T-helper 2 cell treated with Interferon-gamma antibody and Interleukin-4, amounts not matched to agents 100 ng/mL and 5 ng/mL, for 36 hours (primary cell): ENCODE results near the gene RFPL1. TPM values are rescaled to one million over a fixed set of nuclear protein-coding genes. Genes with fewer than 3 reads are reported as not detected.
"Not testable (repeated sequence)": the region's sequence is repeated elsewhere in the genome, so short reads cannot be mapped to it uniquely, and the experiment has no call there.

ENCODE experiments used
- intact Hi-C: fragments of 100-400 bp; cut with micrococcal nuclease; formaldehyde crosslinking; loops from one replicate; pipeline ENCODE4 v1.15.1; 2023
- total RNA-seq: library from RNA; stranded (reverse); gene quantifications from 2 replicates; pipeline ENCODE4 v1.2.3, GENCODE V29; 2022

Gene RFPL1
- total RNA-seq, 1 donor from 2014 or later, result 0.11 TPM

DNA sequence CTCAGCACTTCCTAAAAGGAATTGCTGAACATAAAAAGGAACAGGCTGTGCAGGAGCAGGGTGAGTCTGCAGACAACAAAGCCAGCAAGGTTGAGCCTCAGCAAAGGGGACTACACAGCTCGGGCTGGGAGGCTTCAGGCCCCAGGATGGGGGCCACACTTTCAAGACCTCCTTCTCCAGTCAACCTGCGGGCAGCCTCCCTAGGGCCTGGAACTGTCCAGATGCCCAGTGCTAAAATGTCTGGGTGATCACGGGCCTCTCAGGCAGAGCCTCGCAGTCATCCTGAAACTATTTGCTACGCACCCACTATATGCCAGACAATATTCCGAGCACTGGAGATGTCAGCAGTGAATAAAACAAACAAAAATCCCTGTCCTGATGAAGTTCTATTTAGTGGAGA lies 37.7 kb downstream of the RFPL1 start:
- intact Hi-C loops, result no loop called here

DNA sequence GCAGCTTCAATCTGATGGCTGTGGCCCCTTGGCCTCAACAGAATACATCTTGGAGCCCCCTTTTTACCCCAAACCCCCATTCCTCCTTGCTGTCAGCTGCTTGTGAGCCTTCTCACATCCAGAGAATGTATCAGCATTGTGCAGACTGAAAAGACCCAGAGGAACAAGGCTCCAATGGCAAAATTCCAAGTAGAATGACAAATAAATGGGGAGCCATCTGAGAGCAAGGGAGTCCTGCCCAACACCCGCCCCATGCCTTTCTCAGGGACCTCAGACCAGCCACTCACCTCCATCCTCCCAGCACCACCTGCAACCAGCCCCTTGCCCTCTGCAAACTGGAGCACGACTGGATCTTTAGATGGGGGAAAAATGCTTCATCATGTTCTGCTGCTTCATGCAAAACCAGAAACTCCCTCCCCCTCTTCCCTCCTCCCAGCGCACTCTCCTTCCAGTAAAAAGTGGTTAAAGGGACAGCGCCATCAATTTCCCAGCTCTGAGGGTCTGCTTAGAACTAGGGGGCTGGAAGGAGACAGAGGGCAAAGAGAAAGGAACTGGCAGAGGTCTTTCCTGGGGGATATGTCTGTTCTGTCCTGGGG lies 39.4 kb downstream of the RFPL1 start:
- intact Hi-C loops, result no loop called here

DNA sequence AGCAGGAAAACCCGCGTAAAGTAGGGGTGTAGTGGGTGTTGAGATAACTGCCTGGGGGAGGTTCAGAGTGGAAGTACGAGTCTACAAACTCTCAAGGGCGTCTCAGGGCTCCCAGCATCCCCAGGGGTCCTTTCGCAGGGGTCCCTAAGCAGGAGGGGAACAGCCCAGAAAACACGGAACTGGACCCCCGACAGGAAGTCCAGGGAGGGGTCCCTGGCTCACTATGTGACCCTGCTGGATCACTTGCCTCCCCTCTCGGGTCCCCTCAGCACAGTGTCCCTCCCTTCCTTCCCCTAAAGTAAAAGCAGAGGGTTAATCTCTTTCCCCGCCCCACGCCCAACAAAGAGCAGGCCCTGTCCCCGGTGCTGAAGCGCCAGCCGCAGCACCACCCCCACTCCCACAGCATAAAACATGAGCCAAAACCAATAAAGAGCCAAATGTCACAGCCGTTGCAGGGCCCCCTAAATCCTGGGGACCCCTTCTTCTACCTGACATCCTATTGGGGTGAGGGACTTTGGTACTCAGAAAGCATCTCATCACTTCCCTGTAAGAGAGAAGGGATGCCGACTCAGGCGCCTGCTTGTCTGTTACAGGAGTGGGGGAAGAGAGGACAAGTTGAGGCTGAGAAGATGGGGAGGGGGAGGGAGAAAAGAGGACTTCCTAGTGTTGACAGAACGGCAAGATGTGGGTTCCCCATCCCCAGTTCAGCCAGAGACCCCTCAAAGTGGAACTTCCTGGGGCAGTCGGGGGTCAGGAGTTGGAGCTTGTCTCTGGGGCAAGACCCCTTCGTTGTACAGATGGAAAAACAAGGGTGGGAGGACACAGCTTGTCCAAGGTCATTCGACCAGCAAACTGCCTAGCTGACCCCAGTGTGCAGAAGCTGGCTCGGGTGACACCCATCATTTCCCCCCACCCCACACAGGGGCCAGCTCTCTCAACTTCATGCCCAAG lies 40.2 kb downstream of the RFPL1 start:
- intact Hi-C loops, result no loop called here

DNA sequence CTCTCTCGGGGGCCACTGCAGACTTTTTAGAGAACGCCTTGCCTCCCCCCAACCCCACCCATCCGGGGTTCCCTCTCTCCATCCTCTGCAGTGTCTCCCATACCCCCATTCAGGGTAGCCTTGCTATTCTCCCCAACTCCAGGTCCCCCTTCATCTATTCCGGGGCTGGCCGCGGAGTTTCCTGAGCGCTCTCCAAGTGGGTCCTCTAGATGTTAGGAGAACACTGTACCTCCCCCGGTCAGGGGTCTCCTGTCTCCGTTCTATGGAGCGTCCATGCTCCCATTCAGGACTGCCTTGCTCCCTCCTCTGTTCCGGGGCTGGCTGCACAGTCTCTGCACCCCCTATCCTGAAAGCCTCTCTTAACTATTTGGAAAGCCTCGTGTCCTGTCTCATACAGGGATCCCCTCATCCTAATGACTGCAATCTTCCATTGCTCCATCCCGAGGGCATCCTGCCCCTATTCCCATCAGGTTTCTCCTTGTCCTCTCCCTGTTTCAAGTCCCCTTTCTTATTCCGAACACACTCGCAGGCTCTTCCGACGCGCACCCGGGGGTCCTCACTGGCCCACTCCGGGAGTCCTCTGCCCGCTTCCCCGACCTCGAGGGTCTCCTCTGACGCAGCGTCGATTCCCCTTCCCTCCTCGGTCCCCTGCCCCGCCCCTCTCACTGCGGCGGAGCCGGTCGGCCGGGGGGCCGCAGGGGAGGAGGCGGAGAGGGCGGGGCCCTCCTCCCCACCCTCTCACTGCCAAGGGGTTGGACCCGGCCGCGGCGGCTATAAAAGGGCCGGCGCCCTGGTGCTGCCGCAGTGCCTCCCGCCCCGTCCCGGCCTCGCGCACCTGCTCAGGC lies 41.3 kb downstream of the RFPL1 start, which contains the start of gene NEFH:
Gene NEFH (plus strand): TSS at position 802 of the 845 bp plus-strand sequence. CDS start 45 bp downstream, outside the sequence.
- intact Hi-C loops, result no loop called here

DNA sequence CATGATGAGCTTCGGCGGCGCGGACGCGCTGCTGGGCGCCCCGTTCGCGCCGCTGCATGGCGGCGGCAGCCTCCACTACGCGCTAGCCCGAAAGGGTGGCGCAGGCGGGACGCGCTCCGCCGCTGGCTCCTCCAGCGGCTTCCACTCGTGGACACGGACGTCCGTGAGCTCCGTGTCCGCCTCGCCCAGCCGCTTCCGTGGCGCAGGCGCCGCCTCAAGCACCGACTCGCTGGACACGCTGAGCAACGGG lies 41.8 kb downstream of the RFPL1 start:
- intact Hi-C loops, result no loop called here

DNA sequence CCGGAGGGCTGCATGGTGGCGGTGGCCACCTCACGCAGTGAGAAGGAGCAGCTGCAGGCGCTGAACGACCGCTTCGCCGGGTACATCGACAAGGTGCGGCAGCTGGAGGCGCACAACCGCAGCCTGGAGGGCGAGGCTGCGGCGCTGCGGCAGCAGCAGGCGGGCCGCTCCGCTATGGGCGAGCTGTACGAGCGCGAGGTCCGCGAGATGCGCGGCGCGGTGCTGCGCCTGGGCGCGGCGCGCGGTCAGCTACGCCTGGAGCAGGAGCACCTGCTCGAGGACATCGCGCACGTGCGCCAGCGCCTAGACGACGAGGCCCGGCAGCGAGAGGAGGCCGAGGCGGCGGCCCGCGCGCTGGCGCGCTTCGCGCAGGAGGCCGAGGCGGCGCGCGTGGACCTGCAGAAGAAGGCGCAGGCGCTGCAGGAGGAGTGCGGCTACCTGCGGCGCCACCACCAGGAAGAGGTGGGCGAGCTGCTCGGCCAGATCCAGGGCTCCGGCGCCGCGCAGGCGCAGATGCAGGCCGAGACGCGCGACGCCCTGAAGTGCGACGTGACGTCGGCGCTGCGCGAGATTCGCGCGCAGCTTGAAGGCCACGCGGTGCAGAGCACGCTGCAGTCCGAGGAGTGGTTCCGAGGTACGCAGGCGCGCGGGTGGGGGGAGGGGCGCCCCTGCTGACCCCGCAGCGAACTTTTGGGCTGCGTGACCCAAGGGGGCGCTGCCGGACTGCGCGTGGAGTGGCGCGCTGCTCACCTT lies 42.3 kb downstream of the RFPL1 start:
- intact Hi-C loops, result no loop called here

DNA sequence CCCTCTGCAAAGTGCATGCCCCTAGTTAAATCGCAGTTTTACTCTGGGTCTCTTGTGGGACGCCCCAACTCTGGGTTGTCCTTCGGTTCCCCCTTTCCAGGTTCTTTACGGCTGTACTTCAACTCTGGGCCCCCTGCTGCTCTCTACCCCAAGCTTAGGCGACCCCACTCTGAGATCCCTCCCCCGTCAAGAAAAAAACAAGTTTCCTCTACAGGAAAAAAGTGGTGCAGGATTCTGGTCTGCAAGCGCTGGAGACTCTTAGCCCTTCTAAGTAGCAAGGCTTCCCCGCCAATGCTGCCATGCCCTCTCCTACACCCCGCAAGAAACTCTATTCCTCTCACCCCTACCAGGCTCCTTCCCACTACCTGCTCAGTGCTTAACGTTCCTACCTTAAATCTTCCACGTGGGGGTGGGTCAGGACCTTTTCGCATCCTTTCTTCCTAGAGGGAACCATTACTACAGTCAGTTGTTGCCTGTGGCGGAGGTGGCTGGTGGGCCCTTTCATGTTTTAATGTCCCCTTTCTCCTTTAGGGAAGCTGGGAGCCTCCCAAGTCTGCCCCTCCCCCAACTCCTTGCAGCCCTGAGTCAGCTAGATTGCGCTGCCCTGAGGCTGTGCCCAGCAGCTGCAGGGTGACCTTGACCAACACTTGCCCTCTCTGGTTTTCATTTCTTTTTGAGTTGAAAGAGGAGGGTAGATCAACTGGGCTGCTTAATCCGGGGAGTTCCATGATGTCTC lies 43.0 kb downstream of the RFPL1 start:
- intact Hi-C loops, result no loop called here

DNA sequence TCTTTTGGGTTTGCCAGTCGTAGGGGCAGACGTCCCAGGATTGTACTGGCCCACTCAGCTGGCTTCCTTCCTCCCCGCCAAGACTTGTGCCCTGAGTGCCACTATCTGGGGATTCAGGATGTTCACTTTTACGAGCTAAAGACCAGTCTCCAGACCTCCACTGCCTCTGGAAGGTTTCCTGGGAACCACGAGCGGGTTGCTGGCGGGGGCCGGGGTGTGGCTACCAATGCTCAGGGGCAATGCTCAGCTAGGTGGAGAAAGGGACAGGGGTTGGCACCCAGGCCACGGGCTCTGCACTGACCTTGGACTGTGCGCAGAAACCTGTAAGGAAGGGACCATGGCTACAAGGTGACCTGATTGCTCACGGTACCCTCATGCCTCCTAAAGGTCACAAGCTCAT lies 43.9 kb downstream of the RFPL1 start:
- intact Hi-C loops, result no loop called here

DNA sequence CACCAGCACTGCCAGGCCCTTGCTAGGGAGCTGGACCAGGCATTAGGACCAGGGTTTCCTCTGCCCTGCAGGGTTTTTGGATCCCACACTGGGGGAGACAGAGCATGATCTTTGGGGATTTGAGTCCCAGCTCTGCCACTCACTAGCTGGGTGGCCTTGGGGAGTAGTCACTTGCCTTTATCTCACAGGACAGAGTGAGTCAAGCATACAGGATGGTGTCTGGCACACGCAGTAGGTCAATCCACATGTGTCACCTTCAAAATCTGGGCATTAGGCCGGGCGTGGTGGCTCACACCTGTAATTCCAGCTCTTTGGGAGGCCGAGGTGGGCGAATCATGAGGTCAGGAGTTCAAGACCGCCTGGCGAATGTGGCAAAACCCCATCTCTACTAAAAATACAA lies 44.3 kb downstream of the RFPL1 start:
- intact Hi-C loops, result no loop called here

DNA sequence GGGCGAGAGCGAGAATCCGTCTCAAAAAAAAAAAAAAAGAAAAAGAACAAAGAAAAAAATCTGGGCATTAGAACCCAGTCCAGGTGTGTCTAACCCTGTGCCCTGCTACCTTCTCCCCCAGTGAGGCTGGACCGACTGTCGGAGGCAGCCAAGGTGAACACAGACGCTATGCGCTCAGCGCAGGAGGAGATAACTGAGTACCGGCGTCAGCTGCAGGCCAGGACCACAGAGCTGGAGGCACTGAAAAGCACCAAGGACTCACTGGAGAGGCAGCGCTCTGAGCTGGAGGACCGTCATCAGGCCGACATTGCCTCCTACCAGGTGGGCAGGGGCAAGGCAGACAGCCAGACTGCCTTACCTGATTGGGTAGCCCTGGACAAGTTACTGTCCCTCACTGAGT lies 44.9 kb downstream of the RFPL1 start:
- intact Hi-C loops, result no loop called here

DNA sequence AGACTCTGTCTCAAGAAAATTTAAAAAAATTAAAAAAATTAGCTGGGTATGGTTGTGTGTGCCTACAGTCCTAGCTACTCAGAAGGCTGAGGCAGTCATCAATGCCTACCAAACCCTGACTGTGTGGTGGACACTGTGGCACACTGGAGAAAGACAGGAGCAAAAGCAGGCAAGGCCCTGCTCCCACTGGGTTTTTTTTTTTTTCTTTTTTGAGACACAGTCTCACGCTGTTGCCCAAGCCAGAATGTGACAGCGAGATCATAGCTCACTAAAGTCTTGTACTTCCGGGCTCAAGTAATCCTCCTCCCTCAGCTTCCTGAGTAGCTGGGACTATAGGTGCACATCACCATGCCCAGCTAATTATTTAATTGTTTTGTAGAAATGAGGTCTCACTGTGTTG lies 46.3 kb downstream of the RFPL1 start:
- intact Hi-C loops, result no loop called here

DNA sequence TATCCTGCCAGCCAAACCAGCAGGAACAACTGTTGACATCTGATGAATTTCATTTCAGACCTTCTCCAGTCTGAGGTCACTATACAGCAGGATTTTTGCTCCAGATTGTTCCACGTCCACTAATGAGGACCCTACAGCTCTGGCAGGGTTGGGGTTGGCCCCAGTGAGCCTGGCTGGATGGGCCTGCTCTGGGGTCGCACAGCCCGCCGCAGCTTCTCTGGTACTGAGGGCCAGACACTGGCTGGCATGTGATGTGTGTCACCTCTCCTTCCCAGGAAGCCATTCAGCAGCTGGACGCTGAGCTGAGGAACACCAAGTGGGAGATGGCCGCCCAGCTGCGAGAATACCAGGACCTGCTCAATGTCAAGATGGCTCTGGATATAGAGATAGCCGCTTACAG lies 47.1 kb downstream of the RFPL1 start:
- intact Hi-C loops, result no loop called here

DNA sequence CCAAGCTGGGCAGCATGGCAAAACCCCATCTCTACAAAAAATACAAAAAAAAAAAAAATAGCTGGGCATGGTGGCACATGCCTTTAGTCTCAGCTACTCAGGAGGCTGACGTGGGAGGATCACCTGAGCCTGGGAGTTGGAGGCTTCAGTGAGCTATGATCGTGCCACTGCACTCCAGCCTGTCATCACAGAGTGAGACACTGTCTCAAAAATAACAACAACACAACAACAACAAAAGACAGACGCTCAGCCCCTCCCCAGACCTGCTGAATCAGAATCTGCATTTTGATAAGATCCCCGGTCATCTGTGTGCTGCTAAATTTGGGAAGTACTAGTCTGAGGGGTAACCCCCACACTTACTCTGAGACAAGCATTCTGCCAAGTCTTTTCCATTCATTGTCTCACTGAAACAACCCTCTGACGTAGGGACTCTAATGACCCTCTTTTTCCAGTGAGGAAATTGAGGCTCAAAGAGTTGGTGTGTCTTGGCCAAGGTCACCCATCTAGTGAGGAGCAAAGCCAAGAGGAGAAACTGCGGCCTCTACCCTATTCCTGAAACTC lies 49.1 kb downstream of the RFPL1 start:
- intact Hi-C loops, result no loop called here

DNA sequence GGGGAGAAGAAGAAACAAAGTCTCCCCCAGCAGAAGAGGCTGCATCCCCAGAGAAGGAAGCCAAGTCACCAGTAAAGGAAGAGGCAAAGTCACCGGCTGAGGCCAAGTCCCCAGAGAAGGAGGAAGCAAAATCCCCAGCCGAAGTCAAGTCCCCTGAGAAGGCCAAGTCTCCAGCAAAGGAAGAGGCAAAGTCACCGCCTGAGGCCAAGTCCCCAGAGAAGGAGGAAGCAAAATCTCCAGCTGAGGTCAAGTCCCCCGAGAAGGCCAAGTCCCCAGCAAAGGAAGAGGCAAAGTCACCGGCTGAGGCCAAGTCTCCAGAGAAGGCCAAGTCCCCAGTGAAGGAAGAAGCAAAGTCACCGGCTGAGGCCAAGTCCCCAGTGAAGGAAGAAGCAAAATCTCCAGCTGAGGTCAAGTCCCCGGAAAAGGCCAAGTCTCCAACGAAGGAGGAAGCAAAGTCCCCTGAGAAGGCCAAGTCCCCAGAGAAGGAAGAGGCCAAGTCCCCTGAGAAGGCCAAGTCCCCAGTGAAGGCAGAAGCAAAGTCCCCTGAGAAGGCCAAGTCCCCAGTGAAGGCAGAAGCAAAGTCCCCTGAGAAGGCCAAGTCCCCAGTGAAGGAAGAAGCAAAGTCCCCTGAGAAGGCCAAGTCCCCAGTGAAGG lies 50.9 kb downstream of the RFPL1 start:
- intact Hi-C loops, result not testable (repeated sequence)

DNA sequence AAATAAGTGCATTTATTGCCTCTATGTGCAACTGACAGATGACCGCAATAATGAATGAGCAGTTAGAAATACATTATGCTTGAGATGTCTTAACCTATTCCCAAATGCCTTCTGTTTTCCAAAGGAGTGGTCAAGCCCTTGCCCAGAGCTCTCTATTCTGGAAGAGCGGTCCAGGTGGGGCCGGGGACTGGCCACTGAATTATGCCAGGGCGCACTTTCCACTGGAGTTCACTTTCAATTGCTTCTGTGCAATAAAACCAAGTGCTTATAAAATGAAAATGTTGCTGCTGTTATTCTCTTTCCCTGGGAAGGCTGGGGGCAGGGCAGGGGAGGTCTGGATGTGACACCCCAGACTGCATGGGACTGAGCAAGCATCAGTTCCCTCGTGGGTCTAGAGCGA lies 52.6 kb downstream of the RFPL1 start:
- intact Hi-C loops, result no loop called here

Other genes with a start within 250 kb of the RFPL1 start
- 0.14 and 0.39 TPM in 2 replicates for gene EMID1, start 232.7 kb upstream of the RFPL1 start, total RNA-seq
- gene RHBDD3, start 170.6 kb upstream of the RFPL1 start, total RNA-seq, result 37.3 and 39.6 TPM in 2 replicates
- 376 and 400 TPM in 2 replicates for gene EWSR1, start 170.3 kb upstream of the RFPL1 start, total RNA-seq
- 3.0 and 3.6 TPM in 2 replicates for gene GAS2L1, start 131.9 kb upstream of the RFPL1 start, total RNA-seq
- 0.45 and 0.64 TPM in 2 replicates for gene RASL10A, start 122.9 kb upstream of the RFPL1 start, total RNA-seq
- 82.1 and 85.7 TPM in 2 replicates for gene AP1B1, start 50.0 kb upstream of the RFPL1 start, total RNA-seq
- gene NEFH, start 41.6 kb downstream of the RFPL1 start, total RNA-seq, result 3.9 and 4.5 TPM in 2 replicates
- 56.6 and 61.3 TPM in 2 replicates for gene THOC5, start 115.2 kb downstream of the RFPL1 start, total RNA-seq
- 35.1 and 39.2 TPM in 2 replicates for gene NIPSNAP1, start 142.5 kb downstream of the RFPL1 start, total RNA-seq
- gene NF2, start 165.1 kb downstream of the RFPL1 start, total RNA-seq, result 63.5 and 63.9 TPM in 2 replicates